Ishikawa (cell line): Measurements from ENCODE around the gene TMEM94.
A peak's percentile ranks its signal among the peaks of the same experiment; 100 is the strongest.

Experiments
- CEBPB ChIP-seq: IDR thresholded peaks from 2 replicates; pipeline ENCODE4 v1.6.1; 2012
- CREB1 ChIP-seq: IDR thresholded peaks from 2 replicates; pipeline ENCODE4 v1.6.1; 2012; ENCODE audit warnings: low read depth
- EGR1 ChIP-seq: IDR thresholded peaks from 2 replicates; pipeline ENCODE4 v1.6.1; 2012
- EP300 ChIP-seq: IDR thresholded peaks from 2 replicates; pipeline ENCODE4 v1.6.1; 2012; ENCODE audit warnings: borderline replicate concordance
- FOXM1 ChIP-seq: IDR thresholded peaks from 2 replicates; pipeline ENCODE4 v1.6.1; 2012; ENCODE audit warnings: low read depth, borderline replicate concordance
- NFIC ChIP-seq: IDR thresholded peaks from 2 replicates; pipeline ENCODE4 v1.6.1; 2012
- RAD21 ChIP-seq: IDR thresholded peaks from 2 replicates; pipeline ENCODE4 v1.6.1; 2012; ENCODE audit warnings: low read depth
- TAF1 ChIP-seq: IDR thresholded peaks from 2 replicates; pipeline ENCODE4 v1.6.1; 2012; ENCODE audit warnings: low read depth, mild to moderate bottlenecking
- TCF12 ChIP-seq: IDR thresholded peaks from 2 replicates; pipeline ENCODE4 v1.6.1; 2012; ENCODE audit warnings: low read depth
- TEAD4 ChIP-seq: IDR thresholded peaks from 2 replicates; pipeline ENCODE4 v1.6.1; 2012
- YY1 ChIP-seq: IDR thresholded peaks from 2 replicates; pipeline ENCODE4 v1.6.1; 2012; ENCODE audit warnings: low read depth
- ZBTB7A ChIP-seq: IDR thresholded peaks from 2 replicates; pipeline ENCODE4 v1.6.1; 2012; ENCODE audit warnings: low read depth
- TF ChIP-seq, protein P1 (sequence below): IDR thresholded peaks from 2 replicates; pipeline ENCODE4 v1.6.1; 2012
- TF ChIP-seq, protein P2 (sequence below): IDR thresholded peaks from 2 replicates; pipeline ENCODE4 v1.6.1; 2012; ENCODE audit warnings: low read depth, mild to moderate bottlenecking
- TF ChIP-seq, protein P3 (sequence below): IDR thresholded peaks from 2 replicates; pipeline ENCODE4 v1.6.1; 2012

Gene TMEM94

DNA sequence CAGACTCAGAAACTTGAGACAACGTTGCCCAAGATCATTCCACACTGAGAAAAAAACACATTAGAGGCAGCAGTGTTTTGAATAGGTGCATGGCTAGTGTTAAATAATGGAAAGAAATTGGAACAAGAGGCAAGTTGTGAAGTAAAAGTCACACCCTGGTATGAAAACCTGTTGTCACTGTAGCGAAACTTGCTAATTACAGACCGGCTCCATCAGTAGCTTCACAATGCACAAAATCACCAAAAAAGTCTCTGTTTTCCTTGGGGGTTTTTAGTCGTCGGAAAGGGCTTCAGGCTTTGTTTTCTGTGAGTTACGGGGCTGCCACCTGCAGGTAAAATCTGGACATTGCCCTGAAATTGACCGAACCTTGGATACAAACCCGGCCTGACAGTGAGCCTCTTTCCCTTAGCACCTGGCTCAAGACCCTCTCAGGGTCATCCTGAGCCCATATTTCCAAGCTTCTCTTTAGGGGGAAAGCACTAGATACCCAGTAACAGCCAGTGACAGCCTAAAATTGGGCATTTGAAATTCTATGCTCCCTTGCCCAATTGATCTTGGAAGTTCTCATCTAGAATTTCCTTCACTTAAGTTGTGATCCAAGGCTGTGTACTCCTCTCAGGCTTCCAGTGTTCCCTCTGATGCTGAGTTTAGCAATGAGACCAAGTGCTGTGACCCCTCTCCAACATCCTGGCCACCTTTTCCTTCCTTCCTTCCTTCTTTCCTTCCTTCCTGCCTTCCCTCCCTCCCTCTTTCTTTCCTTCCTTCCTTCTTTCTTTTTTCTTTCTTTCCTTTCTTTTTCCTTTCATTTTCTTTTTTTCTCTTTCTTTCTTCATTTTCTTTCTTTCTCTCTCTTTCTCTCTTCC is 43.7 kb upstream of the TMEM94 start:
- TF ChIP-seq EP300 = no peak
- TF ChIP-seq YY1 = no peak
- TF ChIP-seq, protein P1, sequence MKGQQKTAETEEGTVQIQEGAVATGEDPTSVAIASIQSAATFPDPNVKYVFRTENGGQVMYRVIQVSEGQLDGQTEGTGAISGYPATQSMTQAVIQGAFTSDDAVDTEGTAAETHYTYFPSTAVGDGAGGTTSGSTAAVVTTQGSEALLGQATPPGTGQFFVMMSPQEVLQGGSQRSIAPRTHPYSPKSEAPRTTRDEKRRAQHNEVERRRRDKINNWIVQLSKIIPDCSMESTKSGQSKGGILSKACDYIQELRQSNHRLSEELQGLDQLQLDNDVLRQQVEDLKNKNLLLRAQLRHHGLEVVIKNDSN = no peak
- TF ChIP-seq, protein P2, sequence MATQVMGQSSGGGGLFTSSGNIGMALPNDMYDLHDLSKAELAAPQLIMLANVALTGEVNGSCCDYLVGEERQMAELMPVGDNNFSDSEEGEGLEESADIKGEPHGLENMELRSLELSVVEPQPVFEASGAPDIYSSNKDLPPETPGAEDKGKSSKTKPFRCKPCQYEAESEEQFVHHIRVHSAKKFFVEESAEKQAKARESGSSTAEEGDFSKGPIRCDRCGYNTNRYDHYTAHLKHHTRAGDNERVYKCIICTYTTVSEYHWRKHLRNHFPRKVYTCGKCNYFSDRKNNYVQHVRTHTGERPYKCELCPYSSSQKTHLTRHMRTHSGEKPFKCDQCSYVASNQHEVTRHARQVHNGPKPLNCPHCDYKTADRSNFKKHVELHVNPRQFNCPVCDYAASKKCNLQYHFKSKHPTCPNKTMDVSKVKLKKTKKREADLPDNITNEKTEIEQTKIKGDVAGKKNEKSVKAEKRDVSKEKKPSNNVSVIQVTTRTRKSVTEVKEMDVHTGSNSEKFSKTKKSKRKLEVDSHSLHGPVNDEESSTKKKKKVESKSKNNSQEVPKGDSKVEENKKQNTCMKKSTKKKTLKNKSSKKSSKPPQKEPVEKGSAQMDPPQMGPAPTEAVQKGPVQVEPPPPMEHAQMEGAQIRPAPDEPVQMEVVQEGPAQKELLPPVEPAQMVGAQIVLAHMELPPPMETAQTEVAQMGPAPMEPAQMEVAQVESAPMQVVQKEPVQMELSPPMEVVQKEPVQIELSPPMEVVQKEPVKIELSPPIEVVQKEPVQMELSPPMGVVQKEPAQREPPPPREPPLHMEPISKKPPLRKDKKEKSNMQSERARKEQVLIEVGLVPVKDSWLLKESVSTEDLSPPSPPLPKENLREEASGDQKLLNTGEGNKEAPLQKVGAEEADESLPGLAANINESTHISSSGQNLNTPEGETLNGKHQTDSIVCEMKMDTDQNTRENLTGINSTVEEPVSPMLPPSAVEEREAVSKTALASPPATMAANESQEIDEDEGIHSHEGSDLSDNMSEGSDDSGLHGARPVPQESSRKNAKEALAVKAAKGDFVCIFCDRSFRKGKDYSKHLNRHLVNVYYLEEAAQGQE = no peak
- TF ChIP-seq TAF1 = no peak
- TF ChIP-seq TEAD4 = no peak
- TF ChIP-seq CREB1 = no peak
- TF ChIP-seq EGR1 = no peak
- TF ChIP-seq RAD21 = peak; percentile 94
- TF ChIP-seq ZBTB7A = peak; percentile 56; the same call in 1 of the 2 replicates
- TF ChIP-seq, protein P3, sequence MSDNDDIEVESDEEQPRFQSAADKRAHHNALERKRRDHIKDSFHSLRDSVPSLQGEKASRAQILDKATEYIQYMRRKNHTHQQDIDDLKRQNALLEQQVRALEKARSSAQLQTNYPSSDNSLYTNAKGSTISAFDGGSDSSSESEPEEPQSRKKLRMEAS = no peak
- no peak for TF ChIP-seq FOXM1

DNA sequence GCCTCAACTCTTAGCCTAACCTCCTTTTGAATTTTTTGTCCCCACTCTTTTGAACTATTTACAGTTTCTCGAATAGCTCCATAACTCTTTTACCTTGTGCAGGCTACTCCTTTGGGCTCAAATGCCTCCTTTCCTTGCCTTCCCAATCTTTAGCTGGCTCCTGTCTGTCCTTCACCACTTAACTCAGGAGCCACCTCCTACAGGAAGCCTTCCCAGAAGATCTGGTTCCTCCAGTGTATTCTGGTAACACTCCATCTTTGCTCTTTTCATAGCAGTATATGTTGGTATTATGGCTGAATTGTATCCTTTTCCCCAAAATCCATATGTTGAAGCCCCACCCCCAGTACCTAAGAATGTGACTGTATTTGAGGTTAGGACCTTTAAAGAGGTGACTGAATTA is 41.9 kb upstream of the TMEM94 start:
- no peak for TF ChIP-seq ZBTB7A
- no peak for TF ChIP-seq CREB1
- no peak for TF ChIP-seq TAF1
- no peak for TF ChIP-seq YY1
- TF ChIP-seq EP300 = no peak
- no peak for TF ChIP-seq EGR1
- TF ChIP-seq NFIC = no peak
- TF ChIP-seq, protein P2 = no peak
- TF ChIP-seq TEAD4 = no peak
- TF ChIP-seq FOXM1 = no peak
- TF ChIP-seq TCF12 = no peak
- no peak for TF ChIP-seq CEBPB
- TF ChIP-seq, protein P1 = no peak

DNA sequence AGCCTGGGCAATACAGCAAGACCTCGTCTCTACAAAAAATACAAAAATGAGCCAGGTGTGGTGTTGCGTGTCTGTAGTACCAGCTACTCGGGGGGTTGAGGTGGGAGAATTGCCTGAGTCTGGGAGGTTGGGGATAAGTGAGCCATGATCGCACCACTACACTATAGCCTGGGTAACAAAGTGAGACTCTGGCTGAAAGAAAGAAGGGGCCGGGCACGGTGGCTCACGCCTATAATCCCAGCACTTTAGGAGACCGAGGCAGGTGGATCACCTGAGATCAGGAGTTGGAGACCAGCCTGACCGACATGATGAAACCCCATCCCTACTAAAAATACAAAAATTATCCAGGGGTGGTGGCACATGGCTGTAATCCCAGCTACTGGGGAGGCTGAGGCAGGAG is 40.4 kb upstream of the TMEM94 start:
- TF ChIP-seq TEAD4 (no peak), EP300 (no peak), FOXM1 (no peak), NFIC (no peak), RAD21 (no peak), EGR1 (no peak), TCF12 (no peak), YY1 (no peak), ZBTB7A (no peak), CREB1 (no peak), CEBPB (no peak)
- TF ChIP-seq, protein P2 = no peak
- TF ChIP-seq, protein P1 = no peak
- TF ChIP-seq, protein P3 = no peak

DNA sequence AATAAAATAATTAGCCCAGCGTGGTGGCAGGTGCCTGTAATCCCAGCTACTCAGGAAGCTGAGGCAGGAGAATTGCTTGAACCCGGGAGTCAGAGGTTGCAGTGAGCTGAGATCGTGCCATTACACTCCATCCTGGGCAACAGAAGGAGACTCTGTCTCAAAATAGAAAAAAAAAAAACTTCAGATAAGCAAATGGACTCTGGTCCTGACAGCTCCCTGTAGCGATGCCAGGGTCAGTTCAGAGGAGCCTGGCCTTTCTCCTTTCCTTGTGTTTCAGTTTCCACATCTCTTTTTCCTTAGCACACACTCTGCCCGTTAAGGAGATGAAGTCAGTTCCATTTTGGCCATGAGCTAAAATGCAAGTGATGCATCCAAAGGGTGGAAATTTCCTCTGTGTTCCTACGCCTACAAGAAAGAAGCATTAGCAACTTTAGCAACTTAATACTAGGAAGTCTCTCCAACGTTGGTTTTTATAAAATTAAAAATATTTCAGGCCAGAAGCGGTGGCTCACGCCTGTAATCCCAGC is 39.3 kb upstream of the TMEM94 start:
- TF ChIP-seq EP300 (no peak), RAD21 (no peak), TAF1 (no peak), ZBTB7A (no peak), EGR1 (no peak), TEAD4 (no peak), YY1 (no peak), CEBPB (no peak), FOXM1 (no peak), NFIC (no peak), CREB1 (no peak)
- TF ChIP-seq, protein P3 = no peak
- TF ChIP-seq, protein P2 = no peak
- TF ChIP-seq, protein P1 = no peak
